AG09309 (cell line): ENCODE measurements around the gene UTP25.

Source experiments
- DNase-seq: peaks from one replicate; pipeline ENCODE4 v3.0.0-alpha.2; 2010; ENCODE audit warnings: low read depth
- H3K4me3 ChIP-seq: 2 replicates; pipeline ENCODE4 v1.5.1; 2011; ENCODE audit warnings: mild to moderate bottlenecking, low read depth, low read length, moderate library complexity; ENCODE audit not compliant: control insufficient read depth
- CTCF ChIP-seq: IDR thresholded peaks from 2 replicates; pipeline ENCODE4 v1.5.1; 2011; ENCODE audit warnings: mild to moderate bottlenecking, low read depth, low read length, inconsistent platforms; ENCODE audit not compliant: insufficient read depth, control insufficient read depth; ENCODE audit errors: missing control alignments

Gene UTP25

GRCh38 chr1:209850342-209850979, 22.7 kb downstream of the UTP25 start:
- H3K4me3 ChIP-seq, result no peak overlapping the region
- DNase-seq, result no peak
- peak; percentile 63 for TF ChIP-seq CTCF

GRCh38 chr1:209853676-209854075, 25.9 kb downstream of the UTP25 start:
- no peak for TF ChIP-seq CTCF
- H3K4me3 ChIP-seq, result no peak overlapping the region
- no peak for DNase-seq

GRCh38 chr1:209854196-209854595, 26.4 kb downstream of the UTP25 start:
- DNase-seq, result no peak
- no peak overlapping the region for H3K4me3 ChIP-seq

GRCh38 chr1:209855006-209855405, 27.2 kb downstream of the UTP25 start:
- no peak for DNase-seq
- no peak overlapping the region for H3K4me3 ChIP-seq
- no peak for TF ChIP-seq CTCF

More at GRCh38 chr1:209854196-209854595, 26.4 kb downstream of the UTP25 start:
- no peak for TF ChIP-seq CTCF

- no peak overlapping the region for H3K4me3 ChIP-seq
- no peak for TF ChIP-seq CTCF
- DNase-seq, result no peak
Observed at GRCh38 chr1:209855623-209856022, 27.9 kb downstream of the UTP25 start.

GRCh38 chr1:209858561-209859103, 30.9 kb downstream of the UTP25 start:
- no peak for DNase-seq
- TF ChIP-seq CTCF, result no peak
- H3K4me3 ChIP-seq, result no peak overlapping the region
